Stimulated activated CD4-positive, alpha-beta T cell treated with anti-CD3 and anti-CD28 coated beads, Interleukin-1b, Interleukin-23, amount 100 ng/mL, for 48 hours (primary cell): ENCODE data around the gene SLC41A1.
A peak's percentile ranks its signal among the peaks of the same experiment; 100 is the strongest.

Experiments used
- DNase-seq: peaks from one replicate; pipeline ENCODE4 v3.0.0-alpha.2; 2020

SLC41A1 gene

GRCh38 chr1:205786601-205787000 is 26.4 kb downstream of the SLC41A1 start:
- no peak for DNase-seq

- DNase-seq: no peak
These were observed 27.6 kb downstream of the SLC41A1 start for GRCh38 chr1:205785446-205785845.

GRCh38 chr1:205783904-205784303 is 29.1 kb downstream of the SLC41A1 start:
- no peak for DNase-seq

- DNase-seq: no peak
These were observed 29.6 kb downstream of the SLC41A1 start for GRCh38 chr1:205783433-205783795.

- no peak for DNase-seq
These were observed 30.2 kb downstream of the SLC41A1 start for GRCh38 chr1:205782627-205783432.

GRCh38 chr1:205780335-205780734 is 32.7 kb downstream of the SLC41A1 start:
- no peak for DNase-seq

- no peak for DNase-seq
These were observed 35.0 kb downstream of the SLC41A1 start for GRCh38 chr1:205777994-205778393.

GRCh38 chr1:205775717-205776056 is 37.3 kb downstream of the SLC41A1 start:
- no peak for DNase-seq

GRCh38 chr1:205775015-205775716 is 37.8 kb downstream of the SLC41A1 start, which contains the start of gene RAB29:
Gene RAB29, minus strand, starts transcription at chr1:205775482. Its CDS starts 526 bp downstream, at chr1:205774956.
- peak; percentile 85 for DNase-seq

GRCh38 chr1:205774198-205775014 is 38.6 kb downstream of the SLC41A1 start:
- DNase-seq: peak; percentile 33

GRCh38 chr1:205772607-205773032 is 40.4 kb downstream of the SLC41A1 start:
- no peak for DNase-seq

GRCh38 chr1:205770618-205771017 is 42.4 kb downstream of the SLC41A1 start:
- DNase-seq: no peak

GRCh38 chr1:205769641-205770365 is 43.2 kb downstream of the SLC41A1 start:
- DNase-seq: no peak

- DNase-seq: no peak
These were observed 45.8 kb downstream of the SLC41A1 start for GRCh38 chr1:205767248-205767647.

- DNase-seq: no peak
These were observed 46.4 kb downstream of the SLC41A1 start for GRCh38 chr1:205766570-205766969.

GRCh38 chr1:205766038-205766437 is 47.0 kb downstream of the SLC41A1 start:
- no peak for DNase-seq

GRCh38 chr1:205764578-205764977 is 48.4 kb downstream of the SLC41A1 start:
- no peak for DNase-seq

GRCh38 chr1:205763980-205764379 is 49.0 kb downstream of the SLC41A1 start:
- no peak for DNase-seq

GRCh38 chr1:205760606-205761005 is 52.4 kb downstream of the SLC41A1 start:
- DNase-seq: no peak

GRCh38 chr1:205756552-205756951 is 56.4 kb downstream of the SLC41A1 start:
- DNase-seq: no peak

GRCh38 chr1:205754857-205755256 is 58.1 kb downstream of the SLC41A1 start:
- DNase-seq: no peak

- DNase-seq: no peak
These were observed 61.9 kb downstream of the SLC41A1 start for GRCh38 chr1:205751036-205751651.
